WI38 (cell line): Measurements from ENCODE around the gene PABPN1.

ENCODE experiments used
- H3K4me3 ChIP-seq: 2 replicates; pipeline ENCODE4 v1.5.1; 2011; ENCODE audit warnings: low read depth, mild to moderate bottlenecking, control low read depth, low read length
- CTCF ChIP-seq: IDR thresholded peaks from 2 replicates; pipeline ENCODE4 v1.5.1; 2012; ENCODE audit warnings: low read depth, mild to moderate bottlenecking, control low read depth, low read length

The PABPN1 gene

DNA sequence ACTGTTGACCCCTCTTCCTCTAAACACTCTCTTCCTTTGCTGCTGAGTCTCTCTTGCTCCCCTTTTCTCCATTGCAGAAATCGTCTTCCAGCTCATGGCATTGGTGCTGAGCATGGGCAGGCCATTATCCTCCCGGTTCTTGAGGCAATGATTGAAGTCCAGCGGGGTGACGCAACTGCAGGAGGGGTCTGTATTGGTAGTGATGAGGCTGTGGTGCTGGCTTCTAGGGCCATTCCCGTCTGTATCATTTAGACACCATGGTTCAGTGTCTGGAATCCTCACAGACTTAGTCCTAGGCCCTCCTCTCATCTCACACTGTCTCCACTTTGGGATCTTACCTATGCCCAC lies 32.1 kb downstream of the PABPN1 start:
- H3K4me3 ChIP-seq: no peak overlapping the region
- TF ChIP-seq CTCF: no peak

DNA sequence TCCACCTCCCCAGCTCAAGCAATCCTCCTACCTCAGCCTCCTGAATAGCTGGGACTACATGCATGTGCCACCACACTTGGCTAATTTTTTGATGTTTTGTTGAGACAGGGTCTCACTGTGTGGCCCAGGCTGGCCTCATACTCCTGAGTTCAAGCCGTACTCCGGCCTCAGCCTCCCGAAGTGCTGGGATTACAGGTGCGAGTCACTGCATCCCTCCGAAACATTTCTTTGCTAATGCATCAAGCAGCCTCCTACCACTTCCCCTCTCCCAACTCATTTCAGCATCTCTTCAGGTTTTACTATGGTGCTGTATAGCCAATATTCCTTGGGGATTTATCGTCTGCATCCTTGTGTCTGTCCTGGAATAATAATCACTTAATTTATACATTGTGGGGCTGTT lies 33.7 kb downstream of the PABPN1 start:
- TF ChIP-seq CTCF: no peak
- H3K4me3 ChIP-seq: no peak overlapping the region

GRCh38 chr14:23355871-23356435 lies 34.7 kb downstream of the PABPN1 start:
- TF ChIP-seq CTCF: no peak
- no peak overlapping the region for H3K4me3 ChIP-seq

DNA sequence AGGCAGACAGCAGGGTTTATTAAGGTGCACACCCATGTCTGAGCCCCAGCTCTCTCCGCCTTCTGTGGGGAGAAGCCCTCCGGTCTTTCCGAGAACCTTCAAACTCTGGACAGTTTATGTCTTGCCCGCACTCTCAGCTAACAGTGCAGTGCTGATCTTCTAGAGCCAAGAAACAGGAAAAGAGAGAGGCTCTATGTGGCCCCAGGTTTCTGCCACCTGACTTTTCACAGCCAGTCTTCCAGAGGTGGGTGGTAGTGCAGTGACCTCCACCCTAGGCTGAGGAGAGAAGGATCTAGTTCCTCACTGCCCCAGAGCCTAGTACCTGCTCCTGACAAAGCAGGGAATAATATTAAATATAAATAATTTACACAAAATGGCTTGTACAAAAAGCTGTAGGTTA lies 35.4 kb downstream of the PABPN1 start:
- H3K4me3 ChIP-seq: no peak overlapping the region
- TF ChIP-seq CTCF: no peak

GRCh38 chr14:23357261-23357660 lies 36.0 kb downstream of the PABPN1 start:
- no peak overlapping the region for H3K4me3 ChIP-seq
- no peak for TF ChIP-seq CTCF

- H3K4me3 ChIP-seq: no peak overlapping the region
- TF ChIP-seq CTCF: no peak
These were observed 36.8 kb downstream of the PABPN1 start for GRCh38 chr14:23358042-23358441.

DNA sequence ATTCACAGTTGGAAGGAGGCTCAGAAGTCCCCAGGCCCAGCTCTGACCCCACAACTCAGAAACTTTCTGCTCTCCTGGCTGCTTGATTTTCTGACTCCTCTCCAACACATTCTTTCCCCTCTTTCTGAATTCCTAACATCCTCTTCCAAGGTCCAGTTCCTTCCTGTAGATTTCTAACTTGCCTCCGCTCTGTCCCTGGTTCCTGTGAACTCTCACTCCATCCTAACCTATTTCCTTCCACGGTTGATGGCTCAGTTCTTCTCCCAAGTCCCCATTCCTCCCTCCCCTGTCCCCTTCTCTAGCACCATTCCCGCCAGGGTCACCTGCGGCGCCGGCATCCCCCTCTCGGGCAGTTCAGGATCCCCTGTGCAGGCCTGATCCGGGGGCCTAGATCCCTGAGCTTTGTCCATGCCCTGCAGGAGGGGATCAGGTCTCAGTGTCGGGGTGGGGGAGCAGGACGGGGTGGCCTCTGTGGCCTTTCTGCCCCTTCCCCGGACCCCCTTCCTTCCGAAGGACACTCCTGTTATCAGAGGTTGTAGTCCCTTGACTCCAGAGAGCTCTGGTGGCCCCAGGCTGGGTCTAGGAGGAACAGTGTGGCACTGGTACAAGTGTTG lies 37.4 kb downstream of the PABPN1 start:
- no peak for TF ChIP-seq CTCF
- H3K4me3 ChIP-seq: no peak overlapping the region
